ENCODE data around the gene USP9Y.
"Not testable (repeated sequence)": the region's sequence is repeated elsewhere in the genome, so short reads cannot be mapped to it uniquely, and the experiment has no call there.

Gene USP9Y

GRCh38 chrY:12701181-12701695, at the start of gene USP9Y:
TSS of gene USP9Y (plus strand) at chrY:12701231. CDS start at chrY:12709448, 8,217 bp downstream.
- Mint-ChIP-seq H3K4me1 (peaks cover 22% of the 10 kb centered on the region), H3K9me3 (peaks cover 3% of the 10 kb centered on the region), H3K36me3 (peaks cover 68% of the 10 kb centered on the region), H3K27ac (peak within 1 kb of the TSS; percentile 37), H3K4me3 (no peak within 1 kb of the TSS), H3K27me3 (no peaks in the 10 kb centered on the region)
- ATAC-seq = no peak

- H3K27ac Mint-ChIP-seq = no peak overlapping the region
- peaks cover 2% of the 10 kb centered on the region for H3K9me3 Mint-ChIP-seq
- ATAC-seq = no peak
- H3K27me3 Mint-ChIP-seq = no peaks in the 10 kb centered on the region
- no peak overlapping the region for H3K4me3 Mint-ChIP-seq
- H3K36me3 Mint-ChIP-seq = no peaks in the 10 kb centered on the region
- H3K4me1 Mint-ChIP-seq = no peaks in the 10 kb centered on the region
Measured at GRCh38 chrY:12651621-12652036, 49.4 kb upstream of the USP9Y start.

GRCh38 chrY:12661745-12662681, 39.0 kb upstream of the USP9Y start:
- no peaks in the 10 kb centered on the region for H3K9me3 Mint-ChIP-seq
- H3K4me1 Mint-ChIP-seq = peaks cover 4% of the 10 kb centered on the region
- H3K4me3 Mint-ChIP-seq = peak overlapping the region; percentile 96
- H3K36me3 Mint-ChIP-seq = no peaks in the 10 kb centered on the region
- H3K27ac Mint-ChIP-seq = peak overlapping the region; percentile 92
- no peaks in the 10 kb centered on the region for H3K27me3 Mint-ChIP-seq
- peak; percentile 94 for ATAC-seq

- H3K9me3 Mint-ChIP-seq = no peaks in the 10 kb centered on the region
- H3K27ac Mint-ChIP-seq = peak overlapping the region; percentile 92
- no peaks in the 10 kb centered on the region for H3K27me3 Mint-ChIP-seq
- H3K36me3 Mint-ChIP-seq = peaks cover 5% of the 10 kb centered on the region
- H3K4me1 Mint-ChIP-seq = peaks cover 10% of the 10 kb centered on the region
- peak; percentile 60 for ATAC-seq
- peak overlapping the region; percentile 96 for H3K4me3 Mint-ChIP-seq
Measured at GRCh38 chrY:12662745-12663591, 38.1 kb upstream of the USP9Y start.

- not testable (repeated sequence) for ATAC-seq, H3K4me1 Mint-ChIP-seq, H3K9me3 Mint-ChIP-seq, H3K36me3 Mint-ChIP-seq, H3K27me3 Mint-ChIP-seq
- Mint-ChIP-seq H3K4me3 (peak overlapping the region; percentile 96), H3K27ac (peak overlapping the region; percentile 92)
Measured at GRCh38 chrY:12663845-12664244, 37.2 kb upstream of the USP9Y start.

GRCh38 chrY:12678111-12678510, 22.9 kb upstream of the USP9Y start:
- Mint-ChIP-seq H3K27ac (no peak overlapping the region), H3K4me3 (no peak overlapping the region)

GRCh38 chrY:12681535-12681934, 19.5 kb upstream of the USP9Y start:
- Mint-ChIP-seq H3K27ac (no peak overlapping the region), H3K27me3 (no peaks in the 10 kb centered on the region), H3K4me1 (no peaks in the 10 kb centered on the region), H3K9me3 (no peaks in the 10 kb centered on the region), H3K36me3 (peaks cover 9% of the 10 kb centered on the region), H3K4me3 (no peak overlapping the region)
- ATAC-seq = no peak

More at GRCh38 chrY:12678111-12678510, 22.9 kb upstream of the USP9Y start:
- Mint-ChIP-seq H3K36me3 (peaks cover 7% of the 10 kb centered on the region), H3K27me3 (no peaks in the 10 kb centered on the region), H3K4me1 (no peaks in the 10 kb centered on the region), H3K9me3 (no peaks in the 10 kb centered on the region)
- no peak for ATAC-seq

- Mint-ChIP-seq H3K4me1 (no peaks in the 10 kb centered on the region), H3K27ac (no peak overlapping the region), H3K4me3 (no peak overlapping the region), H3K9me3 (peaks cover 1% of the 10 kb centered on the region), H3K27me3 (no peaks in the 10 kb centered on the region), H3K36me3 (peaks cover 34% of the 10 kb centered on the region)
- no peak for ATAC-seq
Measured at GRCh38 chrY:12688337-12688736, 12.7 kb upstream of the USP9Y start.

- no peaks in the 10 kb centered on the region for H3K27me3 Mint-ChIP-seq
- H3K36me3 Mint-ChIP-seq = peaks cover 56% of the 10 kb centered on the region
- ATAC-seq = no peak
- H3K4me3 Mint-ChIP-seq = no peak overlapping the region
- H3K4me1 Mint-ChIP-seq = peaks cover 12% of the 10 kb centered on the region
- no peak overlapping the region for H3K27ac Mint-ChIP-seq
- H3K9me3 Mint-ChIP-seq = peaks cover 3% of the 10 kb centered on the region
Measured at GRCh38 chrY:12700087-12700486, 944 bp upstream of the USP9Y start.

- Mint-ChIP-seq H3K36me3 (peaks cover 72% of the 10 kb centered on the region), H3K27ac (peak overlapping the region; percentile 37), H3K9me3 (peaks cover 3% of the 10 kb centered on the region), H3K27me3 (no peaks in the 10 kb centered on the region), H3K4me1 (peaks cover 25% of the 10 kb centered on the region), H3K4me3 (no peak overlapping the region)
- no peak for ATAC-seq
Measured at GRCh38 chrY:12702174-12702573, 1.1 kb downstream of the USP9Y start.

- Mint-ChIP-seq H3K36me3 (peaks cover 18% of the 10 kb centered on the region), H3K4me1 (peaks cover 10% of the 10 kb centered on the region), H3K4me3 (no peak overlapping the region), H3K27me3 (no peaks in the 10 kb centered on the region), H3K9me3 (no peaks in the 10 kb centered on the region), H3K27ac (no peak overlapping the region)
- no peak for ATAC-seq
Measured at GRCh38 chrY:12710460-12710859, 9.4 kb downstream of the USP9Y start.

- ATAC-seq = no peak
- H3K9me3 Mint-ChIP-seq = no peaks in the 10 kb centered on the region
- no peak overlapping the region for H3K4me3 Mint-ChIP-seq
- H3K27ac Mint-ChIP-seq = no peak overlapping the region
- H3K36me3 Mint-ChIP-seq = peaks cover 17% of the 10 kb centered on the region
- H3K27me3 Mint-ChIP-seq = no peaks in the 10 kb centered on the region
- no peaks in the 10 kb centered on the region for H3K4me1 Mint-ChIP-seq
Measured at GRCh38 chrY:12715376-12715775, 14.3 kb downstream of the USP9Y start.

- Mint-ChIP-seq H3K4me3 (no peak overlapping the region), H3K27ac (no peak overlapping the region), H3K36me3 (peaks cover 43% of the 10 kb centered on the region), H3K4me1 (no peaks in the 10 kb centered on the region), H3K27me3 (no peaks in the 10 kb centered on the region), H3K9me3 (no peaks in the 10 kb centered on the region)
- no peak for ATAC-seq
Measured at GRCh38 chrY:12729746-12730145, 28.7 kb downstream of the USP9Y start.

GRCh38 chrY:12733625-12734024, 32.6 kb downstream of the USP9Y start:
- Mint-ChIP-seq H3K27me3 (no peaks in the 10 kb centered on the region), H3K4me3 (no peak overlapping the region), H3K27ac (peak overlapping the region; percentile 24), H3K9me3 (no peaks in the 10 kb centered on the region), H3K36me3 (peaks cover 26% of the 10 kb centered on the region), H3K4me1 (no peaks in the 10 kb centered on the region)
- peak; percentile 86 for ATAC-seq

- H3K27me3 Mint-ChIP-seq = no peaks in the 10 kb centered on the region
- no peaks in the 10 kb centered on the region for H3K9me3 Mint-ChIP-seq
- peaks cover 22% of the 10 kb centered on the region for H3K36me3 Mint-ChIP-seq
- H3K27ac Mint-ChIP-seq = peak overlapping the region; percentile 24
- H3K4me3 Mint-ChIP-seq = no peak overlapping the region
- no peak for ATAC-seq
- H3K4me1 Mint-ChIP-seq = no peaks in the 10 kb centered on the region
Measured at GRCh38 chrY:12734051-12734450, 33.0 kb downstream of the USP9Y start.

Measured in stimulated activated memory B cell treated with anti-CD40 and anti-IgM and Interleukin-4, amounts not matched to agents 10 μg/mL and 1 μg/mL and 100 μg/mL, for 72 hours (primary cell).